SU-DHL-6 (cell line): ENCODE data around the gene GRIK3.

Source experiments
- H2AFZ ChIP-seq: fragments of 200-600 bp; sonication (generic); 2 replicates; pipeline ENCODE4 v1.6.1; 2014; ENCODE audit warnings: low read depth, mild to moderate bottlenecking, moderate library complexity, mixed read lengths, antibody characterized with exemption, low read length; ENCODE audit not compliant: severe bottlenecking
- H3F3A ChIP-seq: fragments of 200-600 bp; shearing (Covaris generic); 2 replicates; pipeline ENCODE4 v1.6.0; 2016; ENCODE audit warnings: antibody characterized with exemption, mild to moderate bottlenecking; ENCODE audit not compliant: insufficient read depth
- H3K27ac ChIP-seq: fragments of 200-600 bp; sonication (generic); 2 replicates; pipeline ENCODE4 v1.5.1; 2016; ENCODE audit warnings: low read depth, mild to moderate bottlenecking, low read length, moderate library complexity, mixed read lengths
- H3K27me3 ChIP-seq: fragments of 200-600 bp; sonication (generic), shearing (Covaris generic); 2 replicates; pipeline ENCODE4 v1.6.0; 2014; ENCODE audit warnings: mild to moderate bottlenecking, low read length
- H3K36me3 ChIP-seq: fragments of 200-600 bp; sonication (generic); 2 replicates; pipeline ENCODE4 v1.6.1; 2014; ENCODE audit warnings: mild to moderate bottlenecking, low read length, mixed read lengths
- H3K4me2 ChIP-seq: fragments of 300-600, 200-600 bp; shearing (Covaris generic), sonication (generic); 2 replicates; pipeline ENCODE4 v1.6.0; 2014; ENCODE audit warnings: low read length, low read depth, mild to moderate bottlenecking; ENCODE audit not compliant: poor library complexity, severe bottlenecking
- H3K4me3 ChIP-seq: fragments of 200-600 bp; sonication (generic); 2 replicates; pipeline ENCODE4 v1.5.1; 2014; ENCODE audit warnings: antibody characterized with exemption, low read length, mild to moderate bottlenecking, mixed read lengths; ENCODE audit not compliant: insufficient read depth, poor library complexity, severe bottlenecking
- H3K79me2 ChIP-seq: fragments of 200-600 bp; sonication (generic); 2 replicates; pipeline ENCODE4 v1.6.1; 2014; ENCODE audit warnings: mild to moderate bottlenecking, low read length, moderate library complexity; ENCODE audit not compliant: insufficient read depth
- H3K9ac ChIP-seq: fragments of 200-600 bp; sonication (generic); 2 replicates; pipeline ENCODE4 v1.7.0; 2014; ENCODE audit warnings: mild to moderate bottlenecking, low read length
- H3K9me2 ChIP-seq: fragments of 200-600 bp; sonication (generic); replicated peaks from 2 replicates; pipeline ENCODE4 v1.6.1; 2014; ENCODE audit warnings: low read length; ENCODE audit not compliant: insufficient read depth
- H3K9me3 ChIP-seq: fragments of 200-600 bp; sonication (generic); 2 replicates; pipeline ENCODE4 v1.6.1; 2014; ENCODE audit warnings: low read length, mixed read lengths; ENCODE audit not compliant: insufficient read depth
- H4K20me1 ChIP-seq: fragments of 200-600 bp; sonication (generic); 2 replicates; pipeline ENCODE4 v1.6.1; 2014; ENCODE audit warnings: low read depth, mild to moderate bottlenecking, antibody characterized with exemption, low read length, moderate library complexity, mixed read lengths
- CTCF ChIP-seq: fragments of 200-600 bp; sonication (generic); IDR thresholded peaks from one replicate; pipeline ENCODE4 v1.5.1; 2017; ENCODE audit warnings: antibody characterized with exemption, mild to moderate bottlenecking, low read length, moderate library complexity; ENCODE audit not compliant: insufficient read depth, poor library complexity, severe bottlenecking
- EZH2phosphoT487 ChIP-seq: fragments of 200-600 bp; sonication (generic), shearing (Covaris generic); conservative IDR thresholded peaks from 2 replicates; pipeline ENCODE4 v1.6.1; 2018; ENCODE audit warnings: mild to moderate bottlenecking, antibody characterized with exemption, low read length, moderate library complexity, mixed read lengths

The GRIK3 gene

GRCh38 chr1:37031429-37031828 lies 2.9 kb downstream of the GRIK3 start:
- Histone ChIP-seq H3K9ac (no peak overlapping the region), H3K27me3 (no peaks in the 10 kb centered on the region), H3K9me2 (no peaks in the 10 kb centered on the region), H3K9me3 (no peaks in the 10 kb centered on the region), H3K36me3 (no peaks in the 10 kb centered on the region), H3K79me2 (no peaks in the 10 kb centered on the region), H4K20me1 (no peaks in the 10 kb centered on the region), H3K4me3 (no peak overlapping the region), H3K4me2 (no peak overlapping the region), H3K27ac (no peak overlapping the region), H2AFZ (no peak overlapping the region), H3F3A (no peaks in the 10 kb centered on the region)
- no peak for TF ChIP-seq CTCF
- no peak for TF ChIP-seq EZH2phosphoT487

- Histone ChIP-seq H3K9me3 (no peaks in the 10 kb centered on the region), H3K79me2 (no peaks in the 10 kb centered on the region), H3K9ac (no peak overlapping the region), H3K4me3 (no peak overlapping the region), H3K36me3 (no peaks in the 10 kb centered on the region), H3F3A (no peaks in the 10 kb centered on the region), H3K4me2 (no peak overlapping the region), H3K9me2 (no peaks in the 10 kb centered on the region), H2AFZ (no peak overlapping the region), H3K27ac (no peak overlapping the region), H3K27me3 (no peaks in the 10 kb centered on the region), H4K20me1 (no peaks in the 10 kb centered on the region)
- TF ChIP-seq CTCF (no peak), EZH2phosphoT487 (no peak)
These were observed 5.2 kb downstream of the GRIK3 start for GRCh38 chr1:37028981-37029617.

GRCh38 chr1:37021502-37021901 lies 12.8 kb downstream of the GRIK3 start:
- no peaks in the 10 kb centered on the region for H3K27me3 ChIP-seq
- H2AFZ ChIP-seq: no peak overlapping the region
- no peaks in the 10 kb centered on the region for H3K36me3 ChIP-seq
- no peak overlapping the region for H3K4me2 ChIP-seq
- no peaks in the 10 kb centered on the region for H3K9me2 ChIP-seq
- no peaks in the 10 kb centered on the region for H4K20me1 ChIP-seq
- H3K9me3 ChIP-seq: no peaks in the 10 kb centered on the region
- H3K9ac ChIP-seq: no peak overlapping the region
- no peak overlapping the region for H3K4me3 ChIP-seq
- no peaks in the 10 kb centered on the region for H3F3A ChIP-seq
- TF ChIP-seq EZH2phosphoT487: no peak
- no peak for TF ChIP-seq CTCF
- no peak overlapping the region for H3K27ac ChIP-seq
- H3K79me2 ChIP-seq: no peaks in the 10 kb centered on the region
